SK-N-SH (cell line): ENCODE data around the gene SRPK1.

ENCODE experiments used
- CHD2 ChIP-seq: fragments of 150-350 bp; IDR thresholded peaks from 2 replicates; pipeline ENCODE4 v1.6.1; 2018; ENCODE audit warnings: low read length; ENCODE audit not compliant: partially characterized antibody
- CTCF ChIP-seq: fragments of 200-600 bp; sonication (generic); IDR thresholded peaks from 2 replicates; pipeline ENCODE4 v1.6.1; 2017; ENCODE audit warnings: antibody characterized with exemption, mild to moderate bottlenecking, moderate library complexity
- EP300 ChIP-seq, 2 experiments: IDR thresholded peaks; 2 replicates each; pipeline versions ENCODE4 v1.4.0 to v1.6.1; 2012; ENCODE audit warnings: borderline replicate concordance in 1 of 2, low read depth in 1 of 2, low read length in 1 of 2
- GATA2 ChIP-seq: sonication (generic); formaldehyde crosslinking; IDR thresholded peaks from 2 replicates; pipeline ENCODE4 v1.5.0; 2020; ENCODE audit warnings: mild to moderate bottlenecking, missing genetic modification reagents
- MAX ChIP-seq: IDR thresholded peaks from 2 replicates; pipeline ENCODE4 v1.4.0; 2012; ENCODE audit warnings: low read depth
- MXI1 ChIP-seq: IDR thresholded peaks from 2 replicates; pipeline ENCODE4 v1.6.1; 2012; ENCODE audit warnings: mild to moderate bottlenecking, low read depth, low read length, improper control_type of control experiment
- PBX3 ChIP-seq: IDR thresholded peaks from 2 replicates; pipeline ENCODE4; 2012
- POLR2AphosphoS5 ChIP-seq: IDR thresholded peaks from 2 replicates; pipeline ENCODE4 v1.6.1; 2012; ENCODE audit warnings: low read depth, low read length
- RAD21 ChIP-seq: IDR thresholded peaks from 2 replicates; pipeline ENCODE4 v1.6.1; 2012; ENCODE audit warnings: mild to moderate bottlenecking, low read length
- RCOR1 ChIP-seq: fragments of 150-350 bp; IDR thresholded peaks from 2 replicates; pipeline ENCODE4 v1.6.1; 2017; ENCODE audit warnings: antibody characterized with exemption, low read length
- REST ChIP-seq: IDR thresholded peaks from 2 replicates; pipeline ENCODE4 v1.6.1; 2012; ENCODE audit warnings: mild to moderate bottlenecking, low read depth, low read length, moderate library complexity
- SMC3 ChIP-seq: IDR thresholded peaks from 2 replicates; pipeline ENCODE4 v1.6.1; 2012; ENCODE audit warnings: low read depth, low read length, improper control_type of control experiment
- TCF12 ChIP-seq: IDR thresholded peaks from 2 replicates; pipeline ENCODE4 v1.4.0; 2012
- YY1 ChIP-seq: IDR thresholded peaks from 2 replicates; pipeline ENCODE4 v1.4.0; 2012; ENCODE audit warnings: low read depth, mild to moderate bottlenecking

- no peak for TF ChIP-seq RCOR1
- TF ChIP-seq CTCF, result no peak
- no peak for TF ChIP-seq CHD2
- no peak for TF ChIP-seq REST
- no peak for TF ChIP-seq SMC3
- no peak for TF ChIP-seq TCF12
- no peak for TF ChIP-seq MXI1
- no peak for TF ChIP-seq MAX
- TF ChIP-seq PBX3, result no peak
- TF ChIP-seq POLR2AphosphoS5, result no peak
- no peak for TF ChIP-seq GATA2 (CRISPR knock-in tag)
- TF ChIP-seq EP300 (IDR thresholded peaks at IDR 0.05; ENCODE audit: borderline replicate concordance in 1 of 2, low read depth in 1 of 2, low read length in 1 of 2), result no peak
- TF ChIP-seq YY1, result no peak
- TF ChIP-seq RAD21, result no peak
Measured at GRCh38 chr6:35794536-35795452, 126.1 kb downstream of the SRPK1 start.
